GM12865 (cell line): Measurements from ENCODE around the gene NUDT3.
A peak's percentile ranks its signal among the peaks of the same experiment; 100 is the strongest.

Experiments used
- DNase-seq: peaks from one replicate; pipeline ENCODE4 v3.0.0; 2010; ENCODE audit warnings: low read depth
- H3K4me3 ChIP-seq: 2 replicates; pipeline ENCODE4 v1.5.1; 2011; ENCODE audit warnings: mild to moderate bottlenecking, low read depth, low read length, control low read depth
- TF ChIP-seq, protein P1 (sequence below): IDR thresholded peaks from 2 replicates; pipeline ENCODE4 v1.5.1; 2011; ENCODE audit warnings: low read length, control low read depth, low read depth, inconsistent platforms; ENCODE audit not compliant: insufficient read depth; ENCODE audit errors: missing control alignments

NUDT3 gene

DNA sequence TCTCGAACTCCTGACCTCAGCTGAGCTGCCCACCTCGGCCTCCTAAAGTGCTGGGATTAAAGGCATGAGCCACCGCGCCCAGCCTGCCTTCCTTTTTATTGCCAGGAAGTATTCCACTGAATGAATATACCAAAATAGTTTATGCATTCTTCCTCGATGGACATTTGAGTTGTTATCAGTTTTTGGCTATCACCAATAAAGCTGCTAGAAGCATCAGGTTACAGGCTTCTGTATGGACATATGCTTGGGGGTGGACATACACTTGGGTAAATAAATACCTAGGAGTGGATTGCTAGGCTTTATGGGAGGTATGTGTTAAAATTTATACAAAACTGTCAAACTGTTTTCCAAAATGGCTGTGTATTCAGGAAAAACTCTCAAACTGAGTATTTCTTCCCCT lies 43.4 kb upstream of the NUDT3 start:
- TF ChIP-seq, protein P1, sequence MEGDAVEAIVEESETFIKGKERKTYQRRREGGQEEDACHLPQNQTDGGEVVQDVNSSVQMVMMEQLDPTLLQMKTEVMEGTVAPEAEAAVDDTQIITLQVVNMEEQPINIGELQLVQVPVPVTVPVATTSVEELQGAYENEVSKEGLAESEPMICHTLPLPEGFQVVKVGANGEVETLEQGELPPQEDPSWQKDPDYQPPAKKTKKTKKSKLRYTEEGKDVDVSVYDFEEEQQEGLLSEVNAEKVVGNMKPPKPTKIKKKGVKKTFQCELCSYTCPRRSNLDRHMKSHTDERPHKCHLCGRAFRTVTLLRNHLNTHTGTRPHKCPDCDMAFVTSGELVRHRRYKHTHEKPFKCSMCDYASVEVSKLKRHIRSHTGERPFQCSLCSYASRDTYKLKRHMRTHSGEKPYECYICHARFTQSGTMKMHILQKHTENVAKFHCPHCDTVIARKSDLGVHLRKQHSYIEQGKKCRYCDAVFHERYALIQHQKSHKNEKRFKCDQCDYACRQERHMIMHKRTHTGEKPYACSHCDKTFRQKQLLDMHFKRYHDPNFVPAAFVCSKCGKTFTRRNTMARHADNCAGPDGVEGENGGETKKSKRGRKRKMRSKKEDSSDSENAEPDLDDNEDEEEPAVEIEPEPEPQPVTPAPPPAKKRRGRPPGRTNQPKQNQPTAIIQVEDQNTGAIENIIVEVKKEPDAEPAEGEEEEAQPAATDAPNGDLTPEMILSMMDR = no peak
- H3K4me3 ChIP-seq = no peak overlapping the region
- no peak for DNase-seq

DNA sequence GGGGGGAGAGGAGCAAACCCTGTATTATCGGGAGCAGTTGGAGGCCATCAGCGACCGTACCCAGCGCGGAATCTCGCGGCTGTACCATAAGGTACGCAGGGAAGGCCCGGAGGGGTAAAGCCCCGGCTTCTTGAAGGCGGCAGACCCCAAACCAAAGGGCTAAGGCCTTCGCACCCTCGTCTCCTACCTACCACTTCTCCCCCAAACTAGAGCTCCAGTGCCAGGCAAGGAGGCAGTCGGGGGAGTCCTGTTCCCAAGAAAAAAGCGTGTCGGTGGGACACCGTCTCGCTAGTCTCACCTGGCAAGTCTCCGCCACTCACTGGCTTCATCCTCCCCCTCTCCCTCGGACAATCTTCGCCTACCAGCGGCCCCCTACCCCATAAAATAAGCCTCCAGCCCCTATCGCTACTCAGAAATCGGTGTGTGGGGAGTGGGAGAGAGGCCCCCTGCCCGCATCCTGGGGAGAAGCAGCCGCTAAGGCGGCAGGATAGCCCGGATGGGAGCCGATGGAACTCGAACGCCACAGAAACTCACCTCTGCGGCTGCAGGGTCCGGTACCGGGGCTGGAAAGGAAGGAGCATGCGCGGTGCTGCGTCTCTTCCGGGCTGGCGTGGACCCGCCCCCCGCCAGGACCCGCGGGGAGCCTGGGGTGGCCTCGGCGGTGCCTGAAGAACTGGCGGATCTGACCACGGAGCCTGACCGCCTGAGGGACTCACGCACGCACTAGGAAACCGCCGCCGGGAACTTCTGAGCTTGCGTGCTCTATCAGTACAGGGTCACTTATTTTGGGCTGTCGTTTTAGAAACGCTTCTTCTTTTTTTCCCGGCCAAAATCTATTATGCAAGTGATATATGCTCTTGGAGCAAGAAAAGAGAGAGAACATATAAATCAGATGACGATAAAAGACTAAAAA lies 33.3 kb upstream of the NUDT3 start, which contains the start of gene RPS10:
Gene RPS10, minus strand, starts transcription at position 572 of the 913 bp plus-strand sequence. CDS start 848 bp downstream, outside the sequence.
- peak; percentile 96 for DNase-seq
- peak within 1 kb of the TSS; percentile 83 for H3K4me3 ChIP-seq
- TF ChIP-seq, protein P1 = no peak

DNA sequence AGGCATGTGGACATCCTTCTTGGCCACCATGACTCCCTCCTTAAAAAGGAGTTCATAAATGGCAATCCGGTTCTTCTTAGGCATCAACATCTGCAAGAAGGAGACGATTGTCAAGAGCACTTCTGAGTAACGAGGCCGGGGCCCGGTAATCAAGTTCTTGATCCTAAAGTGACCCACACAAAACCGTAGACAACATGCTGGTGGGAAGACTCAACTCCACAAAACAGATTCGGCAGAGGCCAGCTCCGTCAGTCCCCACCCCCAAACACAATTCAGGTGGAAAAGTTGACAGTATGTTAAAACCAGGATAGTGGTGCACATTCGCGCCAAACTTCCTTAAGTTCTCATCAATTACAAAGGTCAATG lies 32.6 kb upstream of the NUDT3 start:
- H3K4me3 ChIP-seq = peak overlapping the region; percentile 83
- DNase-seq = peak; percentile 23
- TF ChIP-seq, protein P1 = no peak

DNA sequence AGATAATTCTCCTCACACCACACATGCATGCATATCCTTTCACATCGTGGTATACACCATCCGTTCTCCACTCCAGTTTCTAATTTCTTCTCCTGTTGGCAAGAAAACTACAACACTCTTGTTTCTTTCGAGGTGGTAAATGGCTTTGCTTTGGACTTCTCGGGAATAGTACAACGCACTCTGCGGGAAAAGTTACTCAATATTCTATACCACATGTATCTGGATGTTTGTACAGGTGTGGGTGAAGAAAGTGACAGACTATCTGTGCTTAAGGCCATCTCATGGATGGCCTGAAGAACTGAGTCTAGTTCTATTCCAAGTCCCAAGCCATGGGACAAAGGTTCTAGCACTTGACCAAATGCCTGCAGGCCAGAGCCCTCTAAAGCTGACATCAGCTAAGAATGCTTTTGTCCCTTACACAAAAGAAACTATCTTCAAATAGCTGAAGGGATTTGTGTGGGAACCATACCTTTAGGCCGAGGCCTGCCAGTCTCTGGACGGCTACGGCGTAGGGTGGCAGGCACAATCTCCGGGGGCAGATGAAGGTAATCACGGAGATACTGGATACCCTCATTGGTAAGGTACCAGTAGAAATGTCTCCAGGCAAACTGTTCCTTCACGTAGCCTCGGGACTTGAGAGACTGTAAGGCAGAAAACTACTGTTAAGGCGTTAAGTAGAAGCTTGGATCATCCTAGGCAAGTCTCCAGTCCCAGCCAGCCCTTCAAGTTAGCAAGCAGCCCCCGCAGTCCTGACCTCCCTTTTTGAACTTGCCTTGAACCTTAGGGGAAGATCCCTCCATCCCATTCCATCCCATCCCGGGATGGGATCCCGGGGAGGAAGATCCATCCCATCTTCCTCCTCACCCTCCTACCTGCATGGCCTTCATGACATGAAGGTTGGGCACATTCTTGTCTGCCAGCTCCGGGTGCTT lies 32.0 kb upstream of the NUDT3 start:
- H3K4me3 ChIP-seq = peak overlapping the region; percentile 83
- TF ChIP-seq, protein P1 = no peak
- DNase-seq = no peak

DNA sequence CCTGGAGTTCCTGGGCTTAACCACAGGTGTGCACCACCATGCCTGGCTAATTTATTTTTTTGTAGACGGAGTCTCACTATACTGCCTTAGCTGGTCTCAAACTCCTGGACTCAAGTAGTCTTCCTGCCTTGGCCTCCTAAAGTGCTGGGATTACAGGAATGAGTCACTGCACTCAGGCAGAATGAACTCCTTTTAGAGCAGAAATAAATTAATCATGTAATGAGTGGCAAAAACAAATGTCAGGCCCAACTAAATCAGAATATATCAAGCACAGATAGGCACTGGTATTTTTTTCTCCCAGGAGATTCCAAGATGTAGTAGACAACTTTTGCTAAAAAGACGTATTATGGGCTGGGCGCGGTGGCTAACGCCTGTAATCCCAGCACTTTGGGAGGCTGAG lies 30.8 kb upstream of the NUDT3 start:
- no peak overlapping the region for H3K4me3 ChIP-seq
- TF ChIP-seq, protein P1 = no peak
- DNase-seq = no peak

DNA sequence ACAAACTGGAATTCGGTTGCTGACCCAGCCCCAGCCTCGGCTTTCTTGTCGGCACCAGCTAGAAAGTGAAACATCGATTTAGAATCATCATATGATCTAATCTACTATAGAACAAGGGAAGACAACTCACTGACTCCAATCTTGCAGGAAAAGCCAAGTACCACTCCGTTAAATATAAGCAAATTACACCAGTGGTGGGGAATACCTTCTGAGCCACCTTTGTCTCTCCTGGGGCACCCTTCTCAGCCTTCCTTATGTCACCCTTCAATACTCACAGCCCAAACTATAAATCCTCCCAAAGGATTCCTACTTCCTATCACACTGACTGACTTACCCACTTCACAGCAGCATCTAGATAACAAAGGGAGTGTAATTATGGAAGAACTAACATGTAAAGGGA lies 25.9 kb upstream of the NUDT3 start:
- no peak for DNase-seq
- TF ChIP-seq, protein P1 = no peak
- H3K4me3 ChIP-seq = no peak overlapping the region
